Measurements from ENCODE around the gene TTLL6. TPM values are rescaled to one million over a fixed set of nuclear protein-coding genes. Genes with fewer than 3 reads are reported as not detected.

The TTLL6 gene
- total and polyA plus RNA-seq, 3 donors from 2014 or later = 18.5 to 70.9 (median 44.3) TPM

GRCh38 chr17:48818361-48818841 is 1.4 kb upstream of the TTLL6 start:
- no peak for DNase-seq
- intact Hi-C loops (cut with DNase I; ENCODE audit: low total_unique reads) = no loop called here

DNA sequence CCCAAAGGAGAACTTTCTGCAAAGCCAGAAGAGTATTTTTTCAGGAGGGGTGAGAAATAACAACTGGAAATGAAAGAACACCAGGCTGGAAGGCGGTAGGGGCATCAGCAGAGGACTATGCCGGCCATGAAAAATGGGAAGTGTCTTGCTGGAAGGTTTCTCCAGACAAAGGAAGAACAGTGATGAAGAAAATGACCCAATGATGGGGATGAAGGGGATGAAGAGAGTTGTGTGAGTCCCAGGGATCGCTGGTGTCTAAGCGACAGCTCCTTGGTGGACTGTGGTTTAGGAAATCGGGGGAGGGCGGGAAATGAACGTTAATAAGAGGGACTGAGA is 623 bp downstream of the TTLL6 start:
- Histone ChIP-seq H3K27ac (no peak overlapping the region), H3K9me3 (no peaks in the 10 kb centered on the region), H3K4me3 (peak overlapping the region; percentile 42 to 57), H3K4me1 (no peaks in the 10 kb centered on the region), H3K27me3 (no peaks in the 10 kb centered on the region), H3K36me3 (ENCODE audit: low read depth, missing control alignments) (no peaks in the 10 kb centered on the region)
- DNase-seq = no peak
- TF ChIP-seq, protein P1, sequence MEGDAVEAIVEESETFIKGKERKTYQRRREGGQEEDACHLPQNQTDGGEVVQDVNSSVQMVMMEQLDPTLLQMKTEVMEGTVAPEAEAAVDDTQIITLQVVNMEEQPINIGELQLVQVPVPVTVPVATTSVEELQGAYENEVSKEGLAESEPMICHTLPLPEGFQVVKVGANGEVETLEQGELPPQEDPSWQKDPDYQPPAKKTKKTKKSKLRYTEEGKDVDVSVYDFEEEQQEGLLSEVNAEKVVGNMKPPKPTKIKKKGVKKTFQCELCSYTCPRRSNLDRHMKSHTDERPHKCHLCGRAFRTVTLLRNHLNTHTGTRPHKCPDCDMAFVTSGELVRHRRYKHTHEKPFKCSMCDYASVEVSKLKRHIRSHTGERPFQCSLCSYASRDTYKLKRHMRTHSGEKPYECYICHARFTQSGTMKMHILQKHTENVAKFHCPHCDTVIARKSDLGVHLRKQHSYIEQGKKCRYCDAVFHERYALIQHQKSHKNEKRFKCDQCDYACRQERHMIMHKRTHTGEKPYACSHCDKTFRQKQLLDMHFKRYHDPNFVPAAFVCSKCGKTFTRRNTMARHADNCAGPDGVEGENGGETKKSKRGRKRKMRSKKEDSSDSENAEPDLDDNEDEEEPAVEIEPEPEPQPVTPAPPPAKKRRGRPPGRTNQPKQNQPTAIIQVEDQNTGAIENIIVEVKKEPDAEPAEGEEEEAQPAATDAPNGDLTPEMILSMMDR (IDR thresholded peaks at IDR 0.05) = no peak
- TF ChIP-seq POLR2A (IDR thresholded peaks at IDR 0.05) = no peak
- intact Hi-C loops (cut with DNase I; ENCODE audit: low total_unique reads) = no loop called here
- 7 to 8% methylated on average over 7 of the region's 7 CpGs for WGBS, 2 donors

More at GRCh38 chr17:48818361-48818841, 1.4 kb upstream of the TTLL6 start:
- WGBS, 2 donors = 62 to 66% methylated on average over 9 of the region's 9 CpGs
- Histone ChIP-seq H3K27me3 (no peaks in the 10 kb centered on the region), H3K4me3 (no peak overlapping the region), H3K4me1 (no peaks in the 10 kb centered on the region), H3K36me3 (ENCODE audit: low read depth, missing control alignments) (no peaks in the 10 kb centered on the region), H3K27ac (no peak overlapping the region), H3K9me3 (no peaks in the 10 kb centered on the region)
- TF ChIP-seq POLR2A (IDR thresholded peaks at IDR 0.05) = no peak
- TF ChIP-seq, protein P1 (IDR thresholded peaks at IDR 0.05) = no peak

DNA sequence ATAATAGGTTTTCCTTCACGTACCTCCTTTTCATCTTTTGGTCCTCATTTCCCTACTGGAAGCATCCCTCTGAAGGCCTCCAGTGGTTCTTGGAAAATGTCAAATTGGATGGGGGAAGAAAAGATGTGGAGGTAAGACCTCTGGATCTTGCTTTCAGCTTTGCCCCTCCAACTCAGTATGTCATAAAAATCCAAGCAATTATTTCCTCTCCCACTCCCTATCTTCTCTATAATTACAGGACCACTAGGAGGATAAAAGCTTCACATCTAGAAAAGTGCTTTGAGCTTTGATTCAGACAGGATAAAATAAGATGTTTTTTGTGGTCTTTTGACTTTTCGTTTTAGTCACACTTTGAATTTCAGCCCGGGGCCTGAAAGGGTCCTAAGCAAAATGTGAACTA is 1.7 kb downstream of the TTLL6 start:
- H3K27ac ChIP-seq = no peak overlapping the region
- intact Hi-C loops (cut with DNase I; ENCODE audit: low total_unique reads) = no loop called here
- no peaks in the 10 kb centered on the region for H3K9me3 ChIP-seq
- no peaks in the 10 kb centered on the region for H3K36me3 ChIP-seq (ENCODE audit: low read depth, missing control alignments)
- 75 to 77% methylated on average over 3 of the region's 3 CpGs for WGBS, 2 donors
- TF ChIP-seq, protein P1 (IDR thresholded peaks at IDR 0.05) = no peak
- TF ChIP-seq POLR2A (IDR thresholded peaks at IDR 0.05) = no peak
- H3K4me3 ChIP-seq = no peak overlapping the region
- DNase-seq = no peak
- no peaks in the 10 kb centered on the region for H3K27me3 ChIP-seq
- no peaks in the 10 kb centered on the region for H3K4me1 ChIP-seq

DNA sequence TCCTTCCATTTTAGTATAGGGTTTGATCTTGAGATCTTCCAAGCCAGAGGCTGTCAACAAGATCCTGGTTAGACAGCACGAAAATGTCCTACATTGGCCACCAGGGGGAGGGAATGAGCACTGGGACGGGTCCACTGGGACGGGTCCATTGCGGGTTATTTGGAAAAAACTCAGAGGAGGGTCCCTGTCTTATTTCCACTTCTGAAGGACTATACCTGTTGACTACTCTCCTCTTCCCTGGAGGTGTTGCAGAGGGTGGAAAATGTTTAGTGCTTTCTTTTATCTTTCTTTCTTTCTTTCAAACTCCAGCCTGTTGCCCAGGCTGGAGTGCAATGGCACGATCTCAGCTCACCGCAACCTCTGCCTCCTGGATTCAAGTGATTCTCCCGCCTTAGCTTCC is 2.5 kb downstream of the TTLL6 start:
- H3K27me3 ChIP-seq = no peaks in the 10 kb centered on the region
- H3K36me3 ChIP-seq (ENCODE audit: low read depth, missing control alignments) = no peaks in the 10 kb centered on the region
- TF ChIP-seq, protein P1 (IDR thresholded peaks at IDR 0.05) = peak; percentile 60 to 79 (median 72)
- no peak for TF ChIP-seq POLR2A (IDR thresholded peaks at IDR 0.05)
- intact Hi-C loops (cut with DNase I; ENCODE audit: low total_unique reads) = no loop called here
- WGBS, 2 donors = 37 to 42% methylated on average over 7 of the region's 7 CpGs
- DNase-seq = peak; percentile 61
- no peak overlapping the region for H3K27ac ChIP-seq
- H3K9me3 ChIP-seq = no peaks in the 10 kb centered on the region
- no peaks in the 10 kb centered on the region for H3K4me1 ChIP-seq
- no peak overlapping the region for H3K4me3 ChIP-seq

DNA sequence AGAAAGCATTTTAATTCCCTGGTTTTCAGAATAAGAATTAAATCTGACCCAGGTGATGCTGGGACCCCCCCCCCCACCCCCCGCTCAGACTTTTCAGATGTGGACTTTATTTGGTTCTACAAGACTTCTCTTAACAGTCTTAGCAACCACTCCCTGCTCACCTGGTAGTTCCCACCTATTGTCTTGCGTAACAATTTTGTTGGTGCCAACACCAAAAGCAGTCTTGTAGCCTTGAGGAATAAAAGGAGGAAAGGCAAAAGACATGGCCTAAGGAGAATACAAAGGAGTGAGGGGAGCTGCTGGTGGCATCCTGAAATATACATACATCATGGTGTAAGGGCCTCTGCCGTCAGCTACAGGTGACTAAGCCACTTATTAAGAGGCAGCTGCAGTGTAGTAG is 5.0 kb downstream of the TTLL6 start:
- WGBS, 2 donors = 92 to 96% methylated on average over 3 of the region's 3 CpGs
- no peaks in the 10 kb centered on the region for H3K27me3 ChIP-seq
- H3K27ac ChIP-seq = no peak overlapping the region
- DNase-seq = no peak
- no peaks in the 10 kb centered on the region for H3K36me3 ChIP-seq (ENCODE audit: low read depth, missing control alignments)
- no peaks in the 10 kb centered on the region for H3K4me1 ChIP-seq
- no peak overlapping the region for H3K4me3 ChIP-seq
- H3K9me3 ChIP-seq = no peaks in the 10 kb centered on the region
- TF ChIP-seq, protein P1 (IDR thresholded peaks at IDR 0.05) = no peak
- TF ChIP-seq POLR2A (IDR thresholded peaks at IDR 0.05) = no peak
- intact Hi-C loops (cut with DNase I; ENCODE audit: low total_unique reads) = no loop called here

Data from testis (tissue), 3 donors.